HL-60 (cell line): ENCODE measurements around the gene TBC1D5.

Experiments used
- DNase-seq, 2 experiments: peaks; one replicate each; pipeline ENCODE4 v3.0.0-alpha.2; 2010 to 2020; ENCODE audit warnings: low read depth in 1 of 2, low spot score in 1 of 2
- H3K27ac ChIP-seq: fragments of 250-450 bp; sonication (Bioruptor Pico); replicated peaks from 2 replicates; pipeline ENCODE4 v1.5.1; 2020; ENCODE audit warnings: mild to moderate bottlenecking, moderate library complexity
- H3K27me3 ChIP-seq: fragments of 250-450 bp; sonication (Bioruptor Pico); 2 replicates; pipeline ENCODE4 v1.5.1; 2021; ENCODE audit warnings: mild to moderate bottlenecking, moderate library complexity; ENCODE audit not compliant: insufficient read depth, poor library complexity, severe bottlenecking
- H3K4me3 ChIP-seq: replicated peaks from 2 replicates; pipeline ENCODE4 v1.5.1; 2011; ENCODE audit warnings: mild to moderate bottlenecking, control low read depth, low read length; ENCODE audit not compliant: insufficient read depth
- CTCF ChIP-seq: IDR thresholded peaks from one replicate; pipeline ENCODE4 v1.5.1; 2011; ENCODE audit warnings: low read length, control low read depth, inconsistent platforms; ENCODE audit not compliant: insufficient read depth
- GABPA ChIP-seq: IDR thresholded peaks from 2 replicates; pipeline ENCODE4 v1.6.1; 2012; ENCODE audit warnings: low read depth
- POLR2AphosphoS5 ChIP-seq: IDR thresholded peaks from 2 replicates; pipeline ENCODE4 v1.6.1; 2012; ENCODE audit warnings: low read depth
- REST ChIP-seq: IDR thresholded peaks from 2 replicates; pipeline ENCODE4 v1.6.1; 2012; ENCODE audit warnings: low read depth; ENCODE audit not compliant: insufficient replicate concordance
- SPI1 ChIP-seq: IDR thresholded peaks from 2 replicates; pipeline ENCODE4 v1.6.1; 2012; ENCODE audit warnings: low read depth, mild to moderate bottlenecking, borderline replicate concordance

TBC1D5 gene

GRCh38 chr3:17459470-17459993 is 282.9 kb downstream of the TBC1D5 start:
- TF ChIP-seq CTCF (no peak), REST (no peak), SPI1 (no peak), POLR2AphosphoS5 (no peak)
- Histone ChIP-seq H3K27ac (no peak overlapping the region), H3K27me3 (no peaks in the 10 kb centered on the region), H3K4me3 (no peak overlapping the region)
- no peak for DNase-seq

GRCh38 chr3:17456650-17457049 is 285.8 kb downstream of the TBC1D5 start:
- Histone ChIP-seq H3K27ac (no peak overlapping the region), H3K4me3 (no peak overlapping the region), H3K27me3 (no peaks in the 10 kb centered on the region)
- TF ChIP-seq SPI1 (no peak), CTCF (no peak), POLR2AphosphoS5 (no peak), GABPA (no peak)
- DNase-seq, result no peak

GRCh38 chr3:17456046-17456445 is 286.4 kb downstream of the TBC1D5 start:
- Histone ChIP-seq H3K27me3 (no peaks in the 10 kb centered on the region), H3K4me3 (no peak overlapping the region), H3K27ac (no peak overlapping the region)
- DNase-seq, result no peak
- TF ChIP-seq CTCF (no peak), REST (no peak), SPI1 (no peak), POLR2AphosphoS5 (no peak), GABPA (no peak)

- no peak overlapping the region for H3K27ac ChIP-seq
- no peak for TF ChIP-seq CTCF
- TF ChIP-seq GABPA, result no peak
- TF ChIP-seq SPI1, result no peak
- no peak for TF ChIP-seq REST
- TF ChIP-seq POLR2AphosphoS5, result no peak
Observed at GRCh38 chr3:17444865-17445264, 297.6 kb downstream of the TBC1D5 start.

More at GRCh38 chr3:17444865-17445264, 297.6 kb downstream of the TBC1D5 start:
- DNase-seq, result no peak
- Histone ChIP-seq H3K27me3 (no peaks in the 10 kb centered on the region), H3K4me3 (no peak overlapping the region)
